ENCODE measurements around the gene C21orf91.

The C21orf91 gene

GRCh38 chr21:17819114-17819876 lies at the start of gene C21orf91:
Gene C21orf91 (minus strand): TSS chr21:17819356. CDS start chr21:17818318, 1,038 bp downstream.
- DNase-seq: peak; percentile 96

- DNase-seq: no peak
Observed at GRCh38 chr21:17866590-17866989, 47.4 kb upstream of the C21orf91 start.

DNA sequence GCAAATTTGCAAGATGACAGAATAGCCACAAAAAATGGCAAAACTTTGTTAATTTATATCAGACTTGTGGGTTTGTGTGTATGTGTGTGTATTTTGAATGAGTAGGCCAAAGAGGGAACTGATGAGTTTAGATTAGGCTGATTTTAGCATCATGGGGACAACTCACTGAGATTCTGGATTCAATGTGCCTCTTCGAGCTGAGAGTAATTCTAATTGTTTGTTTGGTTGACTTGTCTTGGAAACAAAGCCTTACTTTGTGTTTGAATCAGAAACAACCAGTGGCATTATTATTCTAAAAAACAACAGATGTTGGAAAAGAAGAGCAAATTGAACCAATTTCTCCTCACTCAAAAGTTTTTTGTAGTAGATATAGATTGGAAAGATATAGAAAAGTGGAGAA lies 40.5 kb upstream of the C21orf91 start:
- DNase-seq: no peak

DNA sequence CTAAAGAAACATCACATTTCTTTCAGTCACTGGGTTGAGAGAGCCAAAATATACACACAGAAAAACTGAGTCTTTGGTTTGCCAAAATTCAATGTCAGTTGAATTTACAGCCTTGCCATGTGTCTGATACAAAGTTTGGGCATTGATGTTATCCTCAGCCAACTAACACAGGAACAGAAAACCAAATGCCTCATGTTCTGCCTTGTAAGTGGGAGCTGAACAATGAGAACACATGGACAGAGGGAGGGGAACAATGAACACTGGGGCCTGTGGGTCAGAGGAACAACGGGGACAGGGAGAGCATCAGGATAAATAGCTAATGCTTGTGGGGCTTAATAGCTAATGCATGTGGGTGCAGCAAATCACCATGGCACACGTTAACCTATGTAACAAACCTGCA lies 39.6 kb upstream of the C21orf91 start:
- no peak for DNase-seq

DNA sequence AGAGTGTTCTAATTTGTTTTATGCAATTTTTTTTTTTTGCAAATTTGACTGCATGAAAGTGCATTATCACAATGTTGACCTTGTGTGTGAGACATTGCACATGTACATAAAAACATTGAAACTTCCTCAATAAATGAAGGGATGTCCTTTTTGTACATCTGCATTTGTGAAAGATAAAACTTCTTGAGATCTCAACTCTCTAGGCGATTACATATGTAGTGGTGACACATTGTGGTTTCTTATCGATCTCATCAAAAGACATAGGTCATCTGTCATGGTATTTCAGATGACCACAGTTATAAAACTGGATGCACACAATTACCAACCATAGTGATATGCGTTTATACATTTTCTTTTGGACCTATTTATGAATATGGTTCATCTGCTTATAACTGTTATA lies 35.6 kb upstream of the C21orf91 start:
- DNase-seq: no peak

- DNase-seq: no peak
Observed at GRCh38 chr21:17853393-17854275, 34.5 kb upstream of the C21orf91 start.

GRCh38 chr21:17848228-17848627 lies 29.1 kb upstream of the C21orf91 start:
- DNase-seq: no peak

- DNase-seq: no peak
Observed at GRCh38 chr21:17841103-17841502, 21.9 kb upstream of the C21orf91 start.

DNA sequence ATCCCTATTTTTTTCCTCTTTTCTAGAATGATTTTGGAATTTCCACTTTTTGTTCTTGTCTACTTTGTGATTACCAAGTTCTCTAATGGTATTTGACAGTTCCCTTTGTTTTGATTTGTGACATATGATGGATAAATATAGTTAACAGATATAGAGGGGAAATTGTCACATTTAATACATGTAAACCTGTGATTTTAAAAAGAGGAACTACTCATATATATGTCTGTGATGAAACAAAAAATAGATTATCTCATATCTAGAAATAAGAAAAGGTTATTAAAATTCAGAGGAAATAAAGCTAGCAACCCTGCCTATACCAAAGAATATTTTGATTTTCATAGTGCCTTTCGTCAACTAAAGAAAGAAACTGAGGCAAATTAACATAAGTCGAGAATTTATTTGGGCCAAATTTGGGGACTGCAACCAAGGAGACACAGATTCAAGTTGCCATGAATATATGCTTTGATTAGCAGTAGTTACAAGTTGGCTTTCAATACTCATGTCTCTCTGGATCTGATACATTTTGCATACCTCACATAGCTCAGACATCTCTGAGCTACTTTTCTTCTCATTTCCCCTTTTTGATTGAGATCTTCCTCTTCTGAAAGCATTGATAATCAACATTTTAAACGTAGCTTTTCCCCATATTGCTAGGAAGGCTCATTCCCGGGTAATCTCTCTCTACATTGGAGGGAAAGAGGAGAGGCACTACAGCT lies 15.6 kb upstream of the C21orf91 start:
- no peak for DNase-seq

DNA sequence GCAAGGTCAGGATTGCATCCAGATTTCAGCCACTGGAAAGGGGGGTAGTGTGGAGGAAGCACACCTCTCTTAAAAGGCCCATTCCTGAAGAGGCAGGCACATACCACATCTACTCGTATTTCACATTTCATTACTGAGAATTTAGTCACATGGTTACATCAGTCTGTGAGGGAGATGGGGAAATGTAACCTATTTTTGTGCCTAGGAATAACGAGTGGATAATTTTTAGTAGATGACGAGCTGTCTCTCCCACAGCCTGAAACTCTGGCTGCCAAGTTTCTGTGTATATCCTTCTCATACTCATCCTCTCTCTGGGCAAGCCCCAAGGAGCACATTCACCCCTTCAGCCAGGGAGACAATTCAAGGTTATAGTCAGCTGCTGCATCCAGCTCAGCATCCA lies 10.3 kb upstream of the C21orf91 start:
- no peak for DNase-seq

DNA sequence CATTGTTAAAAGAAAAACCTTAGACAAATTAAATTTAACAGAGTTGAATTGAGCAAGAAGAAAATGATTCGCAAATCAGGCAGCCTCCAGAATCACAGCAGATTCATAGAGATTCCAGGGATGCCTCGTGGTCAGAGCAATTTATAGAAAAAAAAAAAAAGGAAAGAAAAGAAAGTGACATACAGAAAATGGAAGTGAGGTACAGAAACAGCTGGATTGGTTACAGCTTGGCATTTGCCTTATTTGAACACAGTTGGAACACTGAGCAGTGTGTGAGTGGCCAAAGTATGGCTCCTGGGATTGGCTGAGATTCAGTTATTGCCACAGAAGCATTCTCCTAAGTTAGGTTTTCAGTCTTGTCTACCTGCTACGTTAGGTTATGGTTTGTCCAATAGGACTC lies 9.1 kb upstream of the C21orf91 start:
- no peak for DNase-seq

DNA sequence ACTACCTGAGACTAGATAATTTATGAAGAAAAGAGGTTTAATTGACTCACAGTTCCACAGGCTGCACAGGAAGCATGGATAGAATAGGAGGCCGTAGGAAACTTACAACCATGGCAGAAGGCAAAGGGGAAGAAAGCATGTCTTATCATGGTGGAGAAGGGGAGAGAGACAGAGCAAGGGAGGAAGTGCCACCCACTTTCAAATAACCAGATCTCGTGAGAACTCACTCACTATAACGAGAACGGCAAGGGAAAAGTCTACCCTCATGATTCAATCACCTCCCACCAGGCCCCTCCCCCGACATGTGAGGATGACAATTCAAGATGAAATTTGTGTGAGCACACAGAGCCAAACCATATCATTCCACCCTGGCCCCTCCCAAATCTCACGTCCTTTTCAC lies 4.7 kb upstream of the C21orf91 start:
- no peak for DNase-seq

- DNase-seq: no peak
Observed at GRCh38 chr21:17821121-17821520, 2.0 kb upstream of the C21orf91 start.

DNA sequence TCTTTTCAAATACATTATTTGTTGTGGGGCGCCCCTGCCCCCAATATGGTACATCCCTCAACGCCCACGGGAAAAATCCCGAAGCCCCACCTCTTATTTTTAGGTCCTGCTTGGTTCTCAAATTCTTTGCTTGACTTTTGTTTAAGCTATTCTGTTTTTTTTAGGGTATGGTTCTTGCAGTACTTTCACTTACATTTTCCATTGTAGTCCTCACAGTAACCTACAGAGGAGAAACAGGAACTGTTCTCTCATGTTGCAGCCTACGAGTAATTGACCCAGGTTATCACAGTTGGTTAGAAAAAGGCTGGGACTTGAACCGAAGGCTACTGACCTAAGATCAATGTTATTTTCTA lies 697 bp upstream of the C21orf91 start:
- no peak for DNase-seq

- peak; percentile 85 for DNase-seq
Observed at GRCh38 chr21:17818186-17819113, 706 bp downstream of the C21orf91 start.

DNA sequence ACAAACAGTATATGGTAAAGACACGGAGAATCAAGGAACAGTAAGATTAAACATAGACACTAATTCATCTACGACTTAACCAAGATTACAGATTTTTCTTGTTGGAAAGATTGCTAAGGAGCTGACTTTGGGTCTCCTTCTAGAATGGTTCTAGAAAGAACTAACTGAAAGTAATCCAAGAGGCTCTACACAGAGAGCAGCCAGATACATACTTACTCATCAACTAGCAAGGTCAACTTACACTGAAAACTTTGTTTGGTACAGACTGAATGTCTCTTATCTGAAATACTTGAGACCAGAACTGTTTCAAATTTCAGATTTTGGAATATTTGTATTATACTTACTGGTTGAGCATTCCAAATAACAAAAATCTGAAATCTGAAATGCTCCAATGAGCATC lies 5.8 kb downstream of the C21orf91 start:
- no peak for DNase-seq

DNA sequence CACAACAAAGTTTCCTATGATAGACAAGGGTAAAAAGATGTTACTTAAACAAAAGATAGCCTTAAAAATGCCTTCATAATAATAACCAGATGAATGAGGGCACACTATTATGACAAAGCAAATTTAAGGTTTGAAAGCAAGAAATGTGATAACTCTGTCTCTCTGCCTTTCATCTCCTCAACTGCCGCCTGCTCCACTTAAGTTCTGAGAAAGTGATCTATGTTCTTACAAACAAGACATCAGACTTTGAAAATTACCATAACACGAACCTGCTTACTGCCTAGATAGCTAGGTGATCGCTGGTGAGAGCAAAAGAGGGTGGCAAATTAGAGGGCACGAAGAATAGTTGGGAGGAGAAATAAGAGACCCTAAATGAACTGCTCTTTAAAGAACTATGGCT lies 13.2 kb downstream of the C21orf91 start:
- DNase-seq: no peak

- DNase-seq: no peak
Observed at GRCh38 chr21:17803536-17803935, 15.6 kb downstream of the C21orf91 start.

DNA sequence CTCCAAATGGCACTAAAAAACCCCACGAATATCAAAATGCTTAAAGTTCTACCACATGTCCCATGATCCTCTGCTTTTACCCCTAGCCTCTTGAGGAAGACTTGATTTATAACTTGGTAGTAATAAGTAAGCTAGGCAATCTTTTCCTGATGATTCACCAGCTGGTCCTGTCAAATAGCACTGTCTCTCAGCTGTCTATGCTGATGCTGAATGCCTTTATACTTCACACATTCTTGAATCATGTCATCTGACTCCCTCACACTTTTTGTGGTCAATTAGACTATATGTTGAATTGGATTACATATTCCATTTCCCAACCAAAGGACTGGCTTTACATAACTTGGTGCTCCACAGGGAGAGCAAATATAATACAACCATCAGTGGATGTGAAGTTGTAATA lies 16.6 kb downstream of the C21orf91 start:
- DNase-seq: peak; percentile 6

DNA sequence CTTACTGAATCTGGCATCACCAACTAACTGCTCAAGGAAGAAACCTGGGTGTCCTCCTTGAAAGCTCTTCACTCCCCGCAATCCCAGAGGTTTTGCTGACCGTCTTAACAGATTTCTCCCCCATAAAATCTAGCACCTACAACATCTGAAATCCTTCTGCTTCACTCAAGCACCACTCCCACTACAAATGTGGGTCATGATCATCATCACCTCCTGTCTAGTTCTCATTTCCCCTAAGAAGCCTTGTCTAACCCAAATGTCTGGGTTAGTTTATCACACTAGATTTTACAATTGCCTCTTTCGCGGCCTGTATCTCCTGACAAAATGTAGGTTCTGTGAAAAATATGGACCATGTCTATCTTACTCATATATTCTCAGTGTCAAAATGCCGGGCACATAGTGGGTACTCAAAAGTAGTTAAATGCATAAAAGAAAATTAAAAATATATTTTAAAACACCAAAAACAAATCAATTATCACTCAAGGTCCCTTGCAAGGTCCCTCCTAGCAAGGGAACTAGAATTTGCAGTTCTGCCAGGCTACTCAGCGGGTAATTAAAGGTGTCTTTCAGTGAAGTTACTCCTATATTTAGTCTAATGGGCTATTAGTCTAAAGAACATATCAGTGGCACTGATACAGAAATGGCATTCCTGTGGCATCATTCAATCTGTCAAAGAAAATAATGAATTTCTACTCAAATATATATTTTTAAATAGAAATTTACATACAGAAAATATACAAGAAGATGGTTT lies 19.6 kb downstream of the C21orf91 start:
- DNase-seq: no peak

DNA sequence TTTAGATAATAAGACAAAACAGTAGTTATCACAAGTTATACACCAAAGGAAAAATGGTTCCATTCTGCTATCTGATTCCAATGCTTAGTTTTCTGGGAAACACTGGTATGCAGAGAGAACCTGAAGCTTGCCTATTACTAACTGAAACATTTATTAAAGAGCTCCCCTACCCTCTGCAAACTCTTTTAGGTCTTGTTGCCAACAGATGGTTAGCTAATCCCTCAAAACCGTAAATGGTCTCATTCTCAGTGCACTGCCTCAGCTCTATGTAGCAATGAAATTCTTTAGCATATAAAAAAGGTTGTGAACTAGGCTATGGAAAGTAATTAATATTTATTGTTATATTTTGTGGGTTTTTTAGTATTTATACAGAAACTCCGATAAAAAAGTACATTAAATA lies 20.4 kb downstream of the C21orf91 start:
- peak; percentile 29 for DNase-seq

- DNase-seq: no peak
Observed at GRCh38 chr21:17797967-17798366, 21.2 kb downstream of the C21orf91 start.
